ENCODE measurements around the gene PCDHGB1.
"Not testable (repeated sequence)": the region's sequence is repeated elsewhere in the genome, so short reads cannot be mapped to it uniquely, and the experiment has no call there.

The PCDHGB1 gene

DNA sequence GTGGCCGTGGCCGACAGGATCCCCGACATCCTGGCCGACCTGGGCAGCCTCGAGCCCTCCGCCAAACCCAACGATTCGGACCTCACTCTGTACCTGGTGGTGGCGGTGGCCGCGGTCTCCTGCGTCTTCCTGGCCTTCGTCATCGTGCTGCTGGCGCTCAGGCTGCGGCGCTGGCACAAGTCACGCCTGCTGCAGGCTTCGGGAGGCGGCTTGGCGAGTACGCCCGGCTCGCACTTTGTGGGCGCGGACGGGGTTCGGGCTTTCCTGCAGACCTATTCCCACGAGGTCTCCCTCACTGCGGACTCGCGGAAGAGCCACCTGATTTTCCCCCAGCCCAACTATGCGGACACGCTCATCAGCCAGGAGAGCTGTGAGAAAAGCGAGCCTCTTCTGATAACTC lies 3.9 kb upstream of the PCDHGB1 start:
- not testable (repeated sequence) for DNase-seq

DNA sequence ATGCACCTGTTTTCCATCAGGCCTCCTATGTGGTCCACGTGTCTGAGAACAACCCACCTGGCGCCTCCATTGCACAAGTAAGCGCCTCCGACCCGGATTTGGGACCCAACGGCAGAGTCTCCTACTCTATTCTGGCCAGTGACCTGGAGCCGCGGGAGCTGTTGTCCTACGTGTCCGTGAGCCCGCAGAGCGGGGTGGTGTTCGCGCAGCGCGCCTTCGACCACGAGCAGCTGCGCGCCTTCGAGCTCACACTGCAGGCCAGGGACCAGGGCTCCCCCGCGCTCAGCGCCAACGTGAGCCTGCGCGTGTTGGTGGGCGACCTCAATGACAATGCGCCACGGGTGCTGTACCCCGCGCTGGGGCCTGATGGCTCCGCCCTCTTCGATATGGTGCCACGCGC lies 1.7 kb downstream of the PCDHGB1 start:
- DNase-seq, result no peak

DNA sequence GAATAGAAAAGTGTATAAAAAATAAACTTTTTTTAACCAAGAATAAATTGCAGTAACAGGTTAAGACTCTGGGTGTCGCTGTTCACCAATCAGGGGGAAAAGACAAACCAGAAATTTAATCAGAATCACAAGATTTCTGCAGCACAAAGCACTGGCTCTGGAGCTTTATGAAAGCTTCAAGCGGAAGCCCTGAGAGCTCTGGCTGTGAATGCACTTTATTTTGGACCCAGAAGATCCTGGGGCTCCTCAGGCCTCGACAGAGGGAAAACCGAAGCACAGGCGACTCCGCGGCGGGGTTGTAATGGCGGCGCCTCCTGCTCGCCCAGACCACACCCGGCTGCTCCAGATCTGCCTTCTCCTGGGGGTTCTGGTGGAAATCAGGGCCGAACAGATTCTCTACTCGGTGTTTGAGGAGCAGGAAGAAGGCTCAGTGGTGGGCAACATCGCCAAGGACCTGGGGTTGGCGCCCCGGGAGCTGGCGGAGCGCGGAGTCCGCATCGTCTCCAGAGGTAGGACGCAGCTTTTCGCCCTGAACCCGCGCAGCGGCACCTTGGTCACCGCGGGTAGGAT lies 5.1 kb downstream of the PCDHGB1 start, which contains the start of gene PCDHGA4:
PCDHGA4 (plus strand) TSS at position 122 of the 570 bp plus-strand sequence; CDS start at position 209, 87 bp downstream.
- no peak for DNase-seq

DNA sequence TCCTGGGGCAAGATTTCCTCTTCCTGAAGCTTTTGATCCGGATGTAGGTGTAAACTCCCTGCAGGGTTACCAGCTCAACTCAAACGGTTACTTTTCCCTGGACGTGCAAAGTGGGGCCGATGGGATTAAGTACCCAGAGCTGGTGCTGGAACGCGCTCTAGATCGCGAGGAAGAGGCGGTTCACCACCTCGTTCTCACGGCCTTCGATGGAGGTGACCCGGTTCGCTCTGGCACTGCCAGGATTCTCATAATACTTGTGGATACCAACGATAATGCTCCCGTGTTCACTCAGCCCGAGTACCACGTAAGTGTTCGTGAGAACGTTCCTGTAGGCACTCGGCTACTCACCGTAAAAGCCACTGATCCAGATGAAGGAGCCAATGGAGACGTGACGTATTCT lies 5.7 kb downstream of the PCDHGB1 start:
- no peak for DNase-seq

DNA sequence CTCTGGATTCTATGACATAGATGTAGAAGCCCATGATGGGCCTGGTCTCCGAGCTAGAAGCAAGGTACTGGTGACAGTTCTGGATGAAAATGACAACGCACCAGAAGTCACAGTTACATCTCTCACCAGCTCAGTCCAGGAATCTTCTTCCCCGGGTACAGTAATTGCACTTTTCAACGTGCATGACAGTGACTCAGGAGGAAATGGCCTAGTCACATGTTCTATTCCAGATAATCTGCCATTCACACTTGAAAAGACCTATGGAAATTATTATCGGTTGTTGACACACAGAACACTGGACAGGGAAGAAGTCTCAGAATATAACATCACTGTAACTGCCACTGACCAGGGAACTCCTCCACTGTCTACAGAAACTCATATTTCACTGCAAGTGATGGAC lies 6.2 kb downstream of the PCDHGB1 start:
- no peak for DNase-seq

DNA sequence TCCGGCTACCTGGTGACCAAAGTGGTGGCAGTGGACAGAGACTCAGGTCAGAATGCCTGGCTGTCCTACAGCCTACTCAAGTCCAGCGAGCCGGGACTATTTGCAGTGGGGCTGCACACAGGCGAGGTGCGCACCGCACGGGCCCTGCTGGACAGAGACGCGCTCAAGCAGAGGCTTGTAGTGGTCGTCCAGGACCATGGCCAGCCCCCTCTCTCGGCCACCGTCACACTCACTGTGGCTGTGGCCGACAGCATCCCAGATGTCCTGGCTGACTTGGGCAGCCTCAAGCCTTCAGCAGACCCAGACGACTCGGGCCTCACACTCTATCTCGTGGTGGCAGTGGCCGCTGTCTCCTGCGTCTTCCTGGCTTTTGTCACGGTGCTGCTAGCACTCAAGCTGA lies 7.1 kb downstream of the PCDHGB1 start:
- DNase-seq, result no peak

DNA sequence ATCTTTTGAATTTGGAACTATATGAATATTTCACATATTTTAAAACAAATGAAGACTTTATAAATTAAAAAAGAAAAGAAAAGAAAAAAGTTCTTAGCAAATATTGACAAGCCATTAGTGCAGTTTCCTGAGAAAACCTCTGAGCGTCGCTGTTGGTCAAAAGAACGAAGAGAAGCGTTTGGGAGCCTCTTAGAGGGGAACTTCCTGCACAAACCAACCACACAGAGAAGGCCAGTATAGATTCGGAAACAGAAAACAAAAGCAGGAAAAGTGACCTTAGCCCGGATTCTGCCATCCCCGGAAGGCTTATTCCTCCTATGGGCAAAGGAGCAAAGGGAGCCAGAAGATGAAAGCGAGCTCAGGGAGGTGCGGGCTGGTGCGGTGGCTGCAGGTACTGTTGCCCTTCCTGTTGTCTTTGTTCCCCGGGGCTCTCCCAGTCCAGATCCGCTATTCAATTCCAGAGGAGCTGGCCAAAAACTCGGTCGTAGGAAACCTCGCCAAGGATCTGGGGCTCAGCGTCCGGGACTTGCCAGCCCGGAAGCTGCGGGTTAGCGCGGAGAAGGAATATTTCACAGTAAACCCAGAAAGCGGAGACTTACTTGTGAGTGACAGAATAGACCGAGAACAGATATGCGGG lies 10.0 kb downstream of the PCDHGB1 start, which contains the start of gene PCDHGB2:
PCDHGB2 (plus strand) TSS at position 205 of the 637 bp plus-strand sequence; CDS start at position 347, 142 bp downstream.
- DNase-seq, result peak; percentile 2 to 49

DNA sequence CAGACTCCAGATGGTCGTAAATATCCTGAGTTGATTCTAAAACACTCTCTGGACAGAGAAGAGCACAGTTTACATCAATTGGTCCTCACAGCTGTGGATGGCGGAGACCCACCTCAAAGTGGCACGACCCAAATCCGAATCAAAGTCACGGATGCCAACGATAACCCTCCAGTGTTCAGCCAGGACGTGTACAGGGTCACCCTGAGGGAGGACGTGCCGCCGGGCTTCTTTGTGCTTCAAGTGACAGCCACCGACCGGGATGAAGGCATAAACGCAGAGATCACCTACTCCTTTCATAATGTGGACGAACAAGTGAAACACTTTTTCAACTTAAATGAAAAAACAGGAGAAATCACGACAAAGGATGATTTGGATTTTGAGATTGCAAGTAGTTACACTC lies 10.8 kb downstream of the PCDHGB1 start:
- no peak for DNase-seq

DNA sequence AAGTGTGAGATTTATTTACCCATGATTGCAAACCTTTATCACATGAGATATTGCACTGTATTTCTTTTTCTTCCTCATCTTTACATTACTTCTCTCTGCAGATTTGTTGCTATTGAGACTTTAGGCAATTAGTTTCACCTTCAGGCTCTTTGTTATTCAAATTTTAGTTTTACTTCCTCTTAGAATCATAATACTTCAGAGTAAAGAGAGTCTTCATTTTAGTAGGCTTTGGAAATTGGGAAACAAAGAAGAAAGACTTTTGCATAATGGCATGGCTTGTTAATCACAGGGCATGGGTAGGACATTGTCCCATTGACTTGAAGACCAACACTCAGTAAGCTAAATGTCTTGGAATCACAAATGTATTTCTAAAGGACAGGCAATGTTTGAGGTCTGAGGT lies 12.8 kb downstream of the PCDHGB1 start:
- DNase-seq, result no peak

DNA sequence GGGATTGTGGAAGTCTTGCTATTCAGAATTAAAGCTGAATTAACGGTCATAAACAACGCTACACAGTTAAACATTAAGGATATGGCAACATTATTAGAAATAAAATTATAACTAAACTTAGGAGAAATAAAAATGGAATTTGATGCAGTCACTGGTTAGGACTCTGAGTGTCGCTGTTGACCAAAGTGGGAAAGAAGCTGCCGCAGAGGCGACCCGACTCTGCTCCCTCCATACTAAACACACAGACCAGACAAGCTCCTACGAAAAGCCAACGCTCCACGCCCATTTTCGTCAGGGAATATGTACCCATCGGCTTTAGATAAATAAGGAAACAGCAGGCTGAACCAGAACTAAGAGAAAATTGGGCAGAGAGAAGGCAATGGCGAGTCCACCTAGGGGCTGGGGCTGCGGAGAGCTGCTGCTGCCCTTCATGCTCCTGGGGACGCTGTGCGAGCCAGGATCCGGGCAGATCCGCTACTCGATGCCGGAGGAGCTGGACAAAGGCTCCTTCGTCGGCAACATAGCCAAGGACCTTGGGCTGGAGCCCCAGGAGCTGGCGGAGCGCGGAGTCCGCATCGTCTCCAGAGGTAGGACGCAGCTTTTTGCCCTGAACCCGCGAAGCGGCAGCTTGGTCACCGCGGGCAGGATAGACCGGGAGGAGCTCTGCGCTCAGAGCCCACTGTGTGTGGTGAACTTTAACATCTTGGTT lies 14.2 kb downstream of the PCDHGB1 start, which contains the start of gene PCDHGA5:
PCDHGA5 (plus strand) TSS at position 211 of the 709 bp plus-strand sequence; CDS start at position 380, 169 bp downstream.
- no peak for DNase-seq

DNA sequence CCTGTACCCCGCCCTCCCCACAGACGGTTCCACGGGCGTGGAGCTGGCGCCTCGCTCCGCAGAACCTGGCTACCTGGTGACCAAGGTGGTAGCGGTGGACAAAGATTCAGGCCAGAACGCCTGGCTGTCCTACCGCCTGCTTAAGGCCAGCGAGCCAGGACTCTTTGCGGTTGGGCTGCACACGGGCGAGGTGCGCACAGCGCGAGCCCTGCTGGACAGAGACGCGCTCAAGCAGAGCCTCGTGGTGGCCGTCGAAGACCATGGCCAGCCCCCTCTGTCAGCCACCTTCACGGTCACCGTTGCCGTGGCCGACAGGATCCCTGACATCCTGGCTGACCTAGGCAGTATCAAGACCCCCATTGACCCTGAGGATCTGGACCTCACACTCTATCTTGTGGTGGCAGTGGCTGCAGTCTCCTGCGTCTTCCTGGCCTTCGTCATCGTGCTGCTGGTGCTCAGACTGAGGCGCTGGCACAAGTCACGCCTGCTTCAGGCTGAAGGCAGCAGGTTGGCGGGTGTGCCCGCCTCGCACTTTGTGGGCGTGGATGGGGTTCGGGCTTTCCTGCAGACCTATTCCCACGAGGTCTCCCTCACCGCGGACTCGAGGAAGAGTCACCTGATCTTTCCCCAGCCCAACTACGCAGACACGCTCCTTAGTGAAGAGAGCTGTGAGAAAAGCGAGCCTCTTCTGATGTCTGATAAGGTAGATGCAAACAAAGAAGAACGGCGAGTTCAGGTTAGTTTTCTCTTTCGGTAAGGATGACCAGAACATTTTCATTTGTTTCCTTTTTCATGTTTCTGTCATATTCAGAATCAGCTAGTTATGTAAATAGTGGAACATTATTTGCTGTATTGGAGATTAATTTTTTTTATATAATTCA lies 16.4 kb downstream of the PCDHGB1 start:
- no peak for DNase-seq

DNA sequence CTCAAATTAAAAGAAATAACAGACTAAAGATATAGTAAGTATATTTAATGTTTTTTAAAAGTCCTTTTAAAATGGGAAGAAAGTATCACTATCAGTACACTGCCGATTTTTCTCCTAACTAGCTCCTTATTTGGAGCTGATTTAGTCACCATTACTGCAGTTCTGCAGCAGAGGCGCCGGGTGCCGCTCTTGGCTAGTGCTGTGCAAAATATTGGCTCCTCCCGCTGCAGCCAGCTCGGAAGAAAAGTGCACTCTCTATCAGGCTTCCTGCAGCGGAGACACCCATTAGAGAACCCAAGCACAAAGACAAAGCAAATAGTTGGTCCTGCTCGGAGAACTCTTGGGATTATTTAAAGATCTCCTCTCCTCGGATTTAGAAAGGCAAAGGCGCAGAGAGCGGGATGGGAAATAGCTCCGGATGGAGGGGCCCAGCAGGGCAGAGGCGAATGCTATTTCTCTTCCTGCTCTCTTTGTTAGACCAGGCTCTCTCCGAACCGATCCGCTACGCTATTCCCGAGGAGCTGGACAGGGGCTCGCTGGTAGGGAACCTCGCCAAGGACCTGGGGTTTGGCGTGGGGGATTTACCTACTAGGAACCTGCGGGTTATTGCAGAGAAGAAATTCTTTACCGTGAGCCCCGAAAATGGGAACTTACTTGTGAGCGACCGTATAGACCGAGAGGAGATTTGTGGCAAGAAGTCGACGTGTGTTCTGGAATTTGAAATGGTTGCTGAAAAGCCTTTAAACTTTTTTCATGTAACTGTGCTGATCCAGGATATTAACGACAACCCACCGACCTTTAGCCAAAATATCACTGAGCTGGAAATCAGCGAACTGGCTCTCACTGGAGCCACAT lies 20.3 kb downstream of the PCDHGB1 start, which contains the start of gene PCDHGB3:
PCDHGB3 (plus strand) TSS at position 249 of the 855 bp plus-strand sequence; CDS start at position 402, 153 bp downstream.
- DNase-seq, result no peak

DNA sequence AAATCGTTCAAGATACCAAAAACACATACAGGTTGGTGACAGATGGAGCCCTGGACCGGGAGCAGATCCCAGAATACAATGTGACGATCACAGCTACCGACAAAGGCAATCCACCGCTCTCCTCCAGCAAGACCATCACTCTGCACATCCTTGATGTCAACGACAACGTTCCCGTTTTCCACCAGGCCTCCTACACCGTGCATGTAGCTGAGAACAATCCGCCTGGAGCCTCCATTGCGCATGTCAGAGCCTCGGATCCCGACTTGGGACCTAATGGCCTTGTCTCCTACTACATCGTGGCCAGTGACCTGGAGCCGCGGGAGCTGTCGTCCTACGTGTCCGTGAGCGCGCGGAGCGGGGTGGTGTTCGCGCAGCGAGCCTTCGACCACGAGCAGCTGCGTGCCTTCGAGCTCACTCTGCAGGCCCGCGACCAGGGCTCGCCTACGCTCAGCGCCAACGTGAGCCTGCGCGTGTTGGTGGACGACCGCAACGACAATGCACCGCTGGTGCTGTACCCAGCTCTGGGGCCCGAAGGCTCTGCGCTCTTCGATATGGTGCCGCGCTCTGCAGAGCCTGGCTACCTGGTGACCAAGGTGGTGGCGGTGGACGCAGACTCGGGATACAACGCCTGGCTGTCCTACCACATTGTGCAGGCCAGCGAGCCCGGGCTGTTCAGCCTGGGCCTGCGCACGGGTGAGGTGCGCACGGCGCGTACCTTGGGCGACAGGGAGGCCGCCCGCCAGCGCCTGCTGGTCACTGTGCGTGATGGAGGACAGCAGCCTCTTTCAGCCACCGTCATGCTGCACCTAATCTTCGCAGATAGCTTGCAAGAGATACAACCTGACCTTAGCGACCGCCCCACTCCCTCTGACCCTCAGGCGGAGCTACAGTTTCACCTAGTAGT lies 21.9 kb downstream of the PCDHGB1 start:
- DNase-seq, result no peak

DNA sequence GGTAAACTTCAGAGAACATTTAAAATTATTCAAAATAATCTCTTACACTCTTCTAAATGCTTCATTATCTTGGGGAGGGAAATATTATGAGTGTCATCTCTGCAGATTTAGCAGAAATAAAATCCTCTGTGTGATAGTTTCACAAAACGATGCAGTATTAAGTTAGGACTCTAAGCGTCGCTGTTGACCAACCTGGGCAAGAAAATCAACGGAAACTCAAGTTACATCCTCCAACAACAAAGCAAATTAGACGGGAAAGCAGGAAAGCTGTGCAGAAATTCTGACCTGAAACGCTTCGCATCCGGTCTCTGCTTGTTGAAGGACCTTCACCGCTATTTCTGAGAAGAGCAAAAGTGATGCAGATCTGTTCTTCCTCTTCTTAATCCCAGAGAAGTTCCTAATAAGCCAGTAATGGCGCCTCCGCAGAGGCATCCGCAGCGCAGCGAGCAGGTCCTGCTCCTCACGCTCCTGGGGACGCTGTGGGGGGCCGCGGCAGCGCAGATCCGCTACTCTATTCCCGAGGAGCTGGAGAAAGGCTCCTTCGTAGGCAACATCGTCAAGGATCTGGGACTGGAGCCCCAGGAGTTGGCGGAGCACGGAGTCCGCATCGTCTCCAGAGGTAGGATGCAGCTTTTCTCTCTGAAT lies 23.9 kb downstream of the PCDHGB1 start, which contains the start of gene PCDHGA6:
PCDHGA6 (plus strand) TSS at position 219 of the 645 bp plus-strand sequence; CDS start at position 412, 193 bp downstream.
- DNase-seq, result no peak

DNA sequence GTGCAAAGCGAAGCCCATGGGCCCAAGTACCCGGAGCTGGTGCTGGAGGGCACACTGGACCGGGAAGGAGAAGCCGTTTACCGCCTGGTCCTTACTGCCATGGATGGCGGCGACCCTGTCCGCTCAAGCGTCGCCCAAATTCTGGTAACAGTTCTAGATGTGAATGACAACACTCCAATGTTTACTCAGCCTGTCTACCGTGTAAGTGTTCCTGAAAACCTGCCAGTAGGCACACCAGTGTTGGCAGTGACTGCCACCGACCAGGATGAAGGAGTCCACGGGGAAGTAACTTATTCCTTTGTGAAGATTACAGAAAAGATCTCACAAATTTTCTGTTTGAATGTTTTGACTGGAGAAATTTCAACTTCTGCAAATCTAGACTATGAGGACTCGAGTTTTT lies 24.7 kb downstream of the PCDHGB1 start:
- DNase-seq, result no peak

DNA sequence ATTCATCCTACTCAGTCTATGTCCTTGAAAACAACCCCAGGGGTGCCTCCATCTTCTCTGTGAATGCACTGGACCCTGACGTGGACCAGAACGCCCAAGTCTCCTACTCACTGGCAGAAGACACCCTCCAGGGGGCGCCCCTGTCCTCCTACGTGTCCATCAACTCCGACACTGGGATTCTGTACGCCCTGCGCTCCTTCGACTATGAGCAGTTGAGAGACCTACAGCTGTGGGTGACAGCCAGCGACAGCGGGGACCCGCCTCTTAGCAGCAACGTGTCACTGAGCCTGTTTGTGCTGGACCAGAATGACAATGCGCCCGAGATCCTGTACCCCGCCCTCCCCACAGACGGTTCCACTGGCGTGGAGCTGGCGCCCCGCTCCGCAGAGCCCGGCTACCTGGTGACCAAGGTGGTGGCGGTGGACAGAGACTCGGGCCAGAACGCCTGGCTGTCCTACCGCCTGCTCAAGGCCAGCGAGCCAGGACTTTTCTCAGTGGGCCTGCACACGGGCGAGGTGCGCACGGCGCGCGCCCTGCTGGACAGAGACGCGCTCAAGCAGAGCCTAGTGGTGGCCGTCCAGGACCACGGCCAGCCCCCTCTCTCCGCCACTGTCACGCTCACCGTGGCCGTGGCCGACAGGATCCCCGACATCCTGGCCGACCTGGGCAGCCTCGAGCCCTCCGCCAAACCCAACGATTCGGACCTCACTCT lies 25.7 kb downstream of the PCDHGB1 start:
- peak in 1 of 2 experiments; percentile 14 for DNase-seq

DNA sequence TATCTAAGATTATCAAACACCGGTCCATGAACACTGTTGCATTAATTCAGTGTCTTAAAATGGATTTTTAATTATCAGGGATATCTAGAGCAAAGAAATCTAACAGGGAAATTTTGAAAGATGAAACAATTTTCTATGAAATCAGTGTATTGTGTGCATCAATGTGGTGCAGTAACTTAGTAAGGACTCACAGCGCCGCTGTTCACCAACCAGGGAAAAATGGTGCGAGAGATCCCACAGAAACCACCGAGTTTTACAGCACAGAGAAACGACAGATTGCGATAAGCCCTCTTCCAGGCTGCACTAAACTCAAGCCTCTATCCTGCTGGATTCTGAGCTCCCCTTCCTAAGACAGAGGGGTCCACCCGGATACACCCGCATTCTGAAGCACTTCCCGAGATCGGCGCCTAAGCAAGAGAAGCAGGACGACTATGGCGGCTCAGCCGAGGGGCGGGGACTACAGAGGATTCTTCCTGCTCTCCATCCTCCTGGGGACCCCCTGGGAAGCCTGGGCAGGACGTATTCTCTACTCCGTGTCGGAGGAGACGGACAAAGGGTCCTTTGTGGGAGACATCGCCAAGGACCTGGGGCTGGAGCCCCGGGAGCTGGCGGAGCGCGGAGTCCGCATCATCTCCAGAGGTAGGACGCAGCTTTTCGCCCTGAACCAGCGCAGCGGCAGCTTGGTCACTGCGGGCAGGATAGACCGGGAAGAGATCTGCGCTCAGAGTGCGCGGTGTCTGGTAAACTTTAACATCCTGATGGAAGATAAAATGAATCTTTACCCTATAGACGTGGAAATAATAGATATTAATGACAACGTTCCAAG lies 32.8 kb downstream of the PCDHGB1 start, which contains the start of gene PCDHGA7:
PCDHGA7 (plus strand) TSS at position 274 of the 826 bp plus-strand sequence; CDS start at position 432, 158 bp downstream.
- DNase-seq, result no peak

DNA sequence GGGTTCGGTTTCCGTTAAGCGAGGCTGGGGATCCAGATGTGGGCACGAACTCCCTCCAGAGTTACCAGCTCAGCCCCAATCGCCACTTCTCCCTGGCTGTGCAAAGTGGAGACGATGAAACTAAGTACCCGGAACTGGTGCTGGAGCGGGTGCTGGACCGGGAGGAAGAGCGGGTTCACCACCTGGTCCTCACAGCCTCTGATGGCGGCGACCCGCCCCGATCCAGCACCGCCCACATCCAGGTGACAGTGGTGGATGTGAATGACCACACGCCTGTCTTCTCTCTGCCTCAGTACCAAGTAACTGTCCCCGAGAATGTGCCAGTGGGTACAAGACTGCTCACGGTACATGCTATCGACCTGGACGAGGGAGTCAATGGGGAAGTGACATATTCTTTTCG lies 33.4 kb downstream of the PCDHGB1 start:
- no peak for DNase-seq
